Pancreas (tissue), 10 donors: Measurements from ENCODE around the gene C16orf87. TPM values are rescaled to one million over a fixed set of nuclear protein-coding genes. Genes with fewer than 3 reads are reported as not detected.

ENCODE experiments used
- ATAC-seq, 4 donors: fragments of 200-7000 bp; cut with Tn5 transposase; one replicate each; pipeline versions ENCODE4 v1.8.0 to v1.9.1; 2020; ENCODE audit warnings: mild to moderate bottlenecking in 4 of 4, moderate library complexity in 4 of 4
- DNase-seq, 6 donors: peaks; one replicate each; pipeline ENCODE4 v3.0.0-alpha.2; 2020
- FAIRE-seq: peaks from 2 replicates; lab custom pipeline; 2012; peaks lifted over from hg19 to GRCh38; lab: Jason Lieb, UNC
- H3K27ac ChIP-seq, 4 donors: fragments of 200-600 bp; sonication (generic); 1 replicate in 3 of 4; 2 replicates in 1 of 4; pipeline versions ENCODE4 v1.5.0 to v1.8.0; 2020
- H3K27me3 ChIP-seq, 4 donors: fragments of 200-600 bp; one replicate each; pipeline ENCODE4 v1.8.0; 2021
- H3K36me3 ChIP-seq, 3 donors: fragments of 200-600 bp; sonication (generic) in 1 of 3; one replicate each; pipeline versions ENCODE4 v1.5.0 to v1.8.0; 2020 to 2021
- H3K4me1 ChIP-seq, 3 donors: fragments of 200-600 bp; one replicate each; pipeline ENCODE4 v1.8.0; 2021
- H3K4me3 ChIP-seq, 4 donors: fragments of 200-600 bp; sonication (generic) in 2 of 4; one replicate each; pipeline versions ENCODE4 v1.5.0 to v1.8.0; 2020 to 2021
- H3K9me3 ChIP-seq, 4 donors: fragments of 200-600 bp; one replicate each; pipeline ENCODE4 v1.8.0; 2021
- CTCF ChIP-seq, 4 donors: fragments of 200-600 bp; sonication (generic) in 3 of 4; IDR thresholded peaks; one replicate each; pipeline versions ENCODE4 v1.5.0 to v1.8.0; 2021; ENCODE audit warnings: antibody characterized with exemption in 4 of 4
- whole genome bisulfite sequencing, 2 donors: extraction: QIAGEN DNeasy Blood & Tissue Kit; methylation state at CpG; one replicate each; pipeline ENCODE4 v1.1.7; 2013; 5-methylcytosine and 5-hydroxymethylcytosine counted together
- intact Hi-C, 3 donors: fragments of 100-400 bp; cut with DNase I; formaldehyde crosslinking; loops; one replicate each; pipeline versions ENCODE4 v1.11.1 to v1.14.2; 2022
- polyA plus RNA-seq, 2 donors: library from polyadenylated mRNA; stranded (reverse); fragments of 200-250 nt; gene quantifications; one replicate each; pipeline ENCODE4 v1.2.3, GENCODE V29; 2013
- total RNA-seq, 6 donors: library from RNA; stranded (reverse); fragmentation: NEBNext Ultra II Directional in 4 of 6; extraction: Animal tissue kit (Norgen Biotek cat#: 25700) in 4 of 6; gene quantifications; one replicate each; pipeline versions ENCODE4 v1.2.1 to v1.2.4, GENCODE V29; 2021 to 2023
- donor health status: healthy with polysubstance abuse.
- donor health status: DM: no; HTN: no; CAD: no; lungs with moderate emphysema.
- donor health status: DM: no; HTN: no; CAD: no.
- donor health status: control.
- donor health status: control.
- donor health status: Bipolar disorder and iron deficiency.
- donor health status: DM: yes; HTN: yes; CAD: no.
- donor health status: DM: no; HTN: no; CAD: no.
- donor health status: DM: no; HTN: no; CAD: no.
- donor health status: DM: yes; HTN: yes; CAD: no.

The C16orf87 gene
- total and polyA plus RNA-seq, 8 donors, result 1.0 to 3.1 (median 2.3) TPM

- FAIRE-seq (no peak), ATAC-seq (peak; percentile 60 to 83 (median 74)), DNase-seq (peak in 3 of 6 donors; percentile 21 to 47 (median 42))
- Histone ChIP-seq H3K4me1 (peaks cover 0 to 7% (median 4%) of the 10 kb centered on the region in 3 donors), H3K36me3 (no peaks in the 10 kb centered on the region), H3K4me3 (no peak overlapping the region), H3K27ac (no peak overlapping the region), H3K27me3 (no peaks in the 10 kb centered on the region), H3K9me3 (no peaks in the 10 kb centered on the region)
- 33 to 40% methylated on average over 6 of the region's 6 CpGs for WGBS, 2 donors
- intact Hi-C loops, result loop anchor here in 1 of 3 donors (5.0 kb wide), 1 partner anchor 50 kb away; no protein-coding TSS in a partner anchor
- peak in 3 of 4 donors; percentile 28 to 36 (median 35) for TF ChIP-seq CTCF (IDR thresholded peaks at IDR 0.05)
These were observed 26.5 kb upstream of the C16orf87 start for GRCh38 chr16:46857368-46857945.

GRCh38 chr16:46855389-46855788 is 24.4 kb upstream of the C16orf87 start:
- WGBS, 2 donors, result 22 to 32% methylated on average over 4 of the region's 4 CpGs
- Histone ChIP-seq H3K27me3 (no peaks in the 10 kb centered on the region), H3K4me3 (no peak overlapping the region), H3K4me1 (peaks cover 0 to 7% (median 4%) of the 10 kb centered on the region in 3 donors), H3K9me3 (no peaks in the 10 kb centered on the region), H3K36me3 (no peaks in the 10 kb centered on the region), H3K27ac (no peak overlapping the region)
- ATAC-seq, result peak in 1 of 4 donors; percentile 46
- FAIRE-seq, result no peak
- intact Hi-C loops, result loop anchor here in 2 of 3 donors (2.0 to 5.0 kb wide), 2 partner anchors 51 to 52 kb away; no protein-coding TSS in a partner anchor
- DNase-seq, result no peak
- TF ChIP-seq CTCF (IDR thresholded peaks at IDR 0.05), result no peak

- no peak for DNase-seq
- no peak for FAIRE-seq
- ATAC-seq, result no peak
- TF ChIP-seq CTCF (IDR thresholded peaks at IDR 0.05), result no peak
- Histone ChIP-seq H3K4me1 (peaks cover 0 to 7% (median 4%) of the 10 kb centered on the region in 3 donors), H3K27me3 (no peaks in the 10 kb centered on the region), H3K36me3 (no peaks in the 10 kb centered on the region), H3K4me3 (no peak overlapping the region), H3K9me3 (no peaks in the 10 kb centered on the region), H3K27ac (no peak overlapping the region)
- intact Hi-C loops, result loop anchor here in 2 of 3 donors (2.0 to 5.0 kb wide), 2 partner anchors 52 kb away; no protein-coding TSS in a partner anchor
- 84 to 86% methylated on average over 2 of the region's 2 CpGs for WGBS, 2 donors
These were observed 23.9 kb upstream of the C16orf87 start for GRCh38 chr16:46854846-46855245.

- FAIRE-seq (no peak), ATAC-seq (peak; percentile 81 to 94 (median 93)), DNase-seq (peak; percentile 69 to 90 (median 81))
- Histone ChIP-seq H3K27ac (no peak overlapping the region), H3K27me3 (no peaks in the 10 kb centered on the region), H3K9me3 (no peaks in the 10 kb centered on the region), H3K4me1 (peaks cover 0 to 7% (median 4%) of the 10 kb centered on the region in 3 donors), H3K4me3 (no peak overlapping the region), H3K36me3 (no peaks in the 10 kb centered on the region)
- intact Hi-C loops, result loop anchor here in 1 of 3 donors (2.0 kb wide), 1 partner anchor 53 kb away; no protein-coding TSS in a partner anchor
- 16 to 17% methylated on average over 5 of the region's 5 CpGs for WGBS, 2 donors
- TF ChIP-seq CTCF (IDR thresholded peaks at IDR 0.05), result peak; percentile 22 to 78 (median 61)
These were observed 22.9 kb upstream of the C16orf87 start for GRCh38 chr16:46853713-46854443.
